GM20000 (cell line): Measurements from ENCODE around the gene ZNF268.

ENCODE experiments used
- DNase-seq: peaks from one replicate; pipeline ENCODE4 v3.0.0; 2012; ENCODE audit warnings: low spot score
- TF ChIP-seq, protein P1 (sequence below): IDR thresholded peaks from 2 replicates; pipeline ENCODE4 v1.5.1; 2012; ENCODE audit warnings: mild to moderate bottlenecking, control low read depth; ENCODE audit errors: extremely low read depth, missing control alignments

Gene ZNF268

DNA sequence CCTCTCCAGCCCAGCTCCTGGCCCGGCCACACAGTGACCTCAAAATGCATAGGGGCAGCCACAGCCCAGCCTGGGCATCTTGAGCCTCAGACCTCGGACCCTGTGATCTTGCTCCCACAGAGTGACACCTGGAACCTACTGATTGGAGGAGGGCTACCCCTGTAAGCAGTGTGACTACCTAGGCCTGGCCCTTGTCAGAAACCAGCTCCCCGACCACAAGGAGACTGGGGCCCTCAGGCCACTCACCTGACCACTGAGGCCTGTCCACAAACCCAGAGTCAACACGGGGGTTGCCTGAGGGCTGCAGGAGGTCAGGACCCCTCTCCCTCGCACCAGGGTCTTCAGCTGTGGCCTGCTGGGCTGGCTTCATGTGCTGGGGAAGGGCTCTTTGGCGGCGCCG is 45.4 kb downstream of the ZNF268 start:
- TF ChIP-seq, protein P1, sequence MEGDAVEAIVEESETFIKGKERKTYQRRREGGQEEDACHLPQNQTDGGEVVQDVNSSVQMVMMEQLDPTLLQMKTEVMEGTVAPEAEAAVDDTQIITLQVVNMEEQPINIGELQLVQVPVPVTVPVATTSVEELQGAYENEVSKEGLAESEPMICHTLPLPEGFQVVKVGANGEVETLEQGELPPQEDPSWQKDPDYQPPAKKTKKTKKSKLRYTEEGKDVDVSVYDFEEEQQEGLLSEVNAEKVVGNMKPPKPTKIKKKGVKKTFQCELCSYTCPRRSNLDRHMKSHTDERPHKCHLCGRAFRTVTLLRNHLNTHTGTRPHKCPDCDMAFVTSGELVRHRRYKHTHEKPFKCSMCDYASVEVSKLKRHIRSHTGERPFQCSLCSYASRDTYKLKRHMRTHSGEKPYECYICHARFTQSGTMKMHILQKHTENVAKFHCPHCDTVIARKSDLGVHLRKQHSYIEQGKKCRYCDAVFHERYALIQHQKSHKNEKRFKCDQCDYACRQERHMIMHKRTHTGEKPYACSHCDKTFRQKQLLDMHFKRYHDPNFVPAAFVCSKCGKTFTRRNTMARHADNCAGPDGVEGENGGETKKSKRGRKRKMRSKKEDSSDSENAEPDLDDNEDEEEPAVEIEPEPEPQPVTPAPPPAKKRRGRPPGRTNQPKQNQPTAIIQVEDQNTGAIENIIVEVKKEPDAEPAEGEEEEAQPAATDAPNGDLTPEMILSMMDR, result no peak
- no peak for DNase-seq

DNA sequence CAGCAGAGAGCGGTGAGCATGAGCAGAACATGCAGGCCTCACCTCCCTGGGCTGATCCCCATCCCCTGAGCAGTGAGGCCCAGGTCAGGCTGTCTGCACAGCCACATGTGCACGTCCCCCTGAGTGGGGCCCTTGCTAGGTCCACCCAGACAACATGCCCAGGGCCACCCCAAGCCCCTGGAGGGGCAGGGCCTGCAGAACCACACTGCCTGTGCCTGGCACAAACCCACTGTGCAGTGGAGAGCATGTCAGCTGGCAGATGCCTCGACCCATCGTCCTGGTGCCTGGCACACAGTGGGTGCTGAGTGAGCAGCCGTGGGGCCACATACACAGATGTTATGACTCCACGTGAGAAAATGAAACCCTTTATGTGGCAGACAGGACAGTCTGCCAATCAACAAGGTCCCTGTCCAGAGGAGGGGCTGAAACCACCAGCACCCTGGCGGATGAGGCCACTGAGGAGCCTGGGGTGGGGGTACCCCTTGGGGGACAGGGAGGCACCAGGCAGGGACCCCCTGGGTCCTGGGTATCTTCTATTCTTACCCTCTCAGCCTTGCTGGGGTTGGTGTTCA is 46.1 kb downstream of the ZNF268 start:
- TF ChIP-seq, protein P1, result no peak
- DNase-seq, result peak; percentile 2

DNA sequence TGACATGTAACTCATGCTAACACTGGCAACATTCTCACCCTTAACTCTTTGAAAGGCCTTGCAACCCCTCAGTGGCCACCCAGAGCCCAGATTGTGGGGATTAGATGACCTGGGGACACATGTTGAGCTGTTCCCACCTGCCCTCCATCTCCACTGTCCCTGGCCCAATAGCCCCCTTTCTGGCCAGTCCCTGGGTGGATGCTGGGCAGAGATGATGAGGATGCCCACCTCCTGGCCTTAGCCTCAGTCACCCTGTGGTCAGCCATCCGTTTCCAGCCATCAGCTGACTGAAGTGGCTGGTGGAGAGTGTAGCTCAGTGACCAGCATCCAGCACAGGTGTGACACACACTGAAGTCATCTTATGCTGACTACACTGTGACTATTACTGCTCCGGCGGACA is 49.7 kb downstream of the ZNF268 start:
- TF ChIP-seq, protein P1, result no peak
- DNase-seq, result no peak

DNA sequence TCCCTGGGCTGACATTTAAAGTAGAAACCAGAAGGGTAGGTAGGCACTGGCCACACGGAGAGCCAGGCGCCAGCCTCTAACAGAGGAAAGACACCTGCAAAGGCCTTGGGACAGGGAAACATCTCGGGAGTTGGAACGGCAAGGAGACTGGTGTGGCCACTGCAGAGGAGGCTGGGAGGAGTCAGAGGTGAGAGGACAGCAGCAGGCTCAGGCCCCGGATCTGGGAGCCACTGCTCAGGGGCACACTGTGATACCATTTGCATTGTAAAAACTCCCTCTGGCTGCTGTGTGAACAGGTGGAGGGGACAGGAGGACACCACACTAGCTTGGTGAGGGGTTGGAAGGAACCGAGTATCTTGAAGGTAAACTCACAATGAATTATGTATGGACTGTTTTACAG is 51.7 kb downstream of the ZNF268 start:
- TF ChIP-seq, protein P1, result no peak
- no peak for DNase-seq

DNA sequence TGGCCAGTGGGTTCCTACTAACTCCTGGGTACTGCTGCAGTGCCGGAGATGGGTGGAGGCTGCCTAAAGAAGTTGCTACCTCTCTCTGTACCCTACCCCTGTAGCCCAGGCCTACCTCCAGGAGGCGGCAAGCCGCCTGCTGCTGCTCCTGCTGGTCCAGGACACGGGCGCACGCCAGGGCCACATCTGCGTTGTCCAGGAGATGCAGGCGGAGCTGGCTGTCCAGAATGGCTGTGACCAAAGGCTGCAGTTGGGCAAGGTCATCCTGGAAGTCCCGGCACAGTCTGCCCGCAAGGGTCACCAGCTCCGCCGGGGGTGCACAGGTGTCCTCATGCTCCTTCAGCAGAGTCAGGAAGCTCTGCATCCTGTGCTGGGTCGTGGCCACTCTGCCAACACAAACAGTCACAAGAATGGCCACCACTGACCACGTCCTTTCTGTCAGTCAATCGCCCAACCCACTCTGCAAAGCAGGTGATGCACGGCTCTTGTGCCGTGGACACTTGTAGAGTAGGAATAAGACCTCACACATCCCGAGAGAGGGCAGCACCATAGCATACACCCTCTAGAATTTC is 52.8 kb downstream of the ZNF268 start:
- TF ChIP-seq, protein P1, result no peak
- DNase-seq, result no peak

DNA sequence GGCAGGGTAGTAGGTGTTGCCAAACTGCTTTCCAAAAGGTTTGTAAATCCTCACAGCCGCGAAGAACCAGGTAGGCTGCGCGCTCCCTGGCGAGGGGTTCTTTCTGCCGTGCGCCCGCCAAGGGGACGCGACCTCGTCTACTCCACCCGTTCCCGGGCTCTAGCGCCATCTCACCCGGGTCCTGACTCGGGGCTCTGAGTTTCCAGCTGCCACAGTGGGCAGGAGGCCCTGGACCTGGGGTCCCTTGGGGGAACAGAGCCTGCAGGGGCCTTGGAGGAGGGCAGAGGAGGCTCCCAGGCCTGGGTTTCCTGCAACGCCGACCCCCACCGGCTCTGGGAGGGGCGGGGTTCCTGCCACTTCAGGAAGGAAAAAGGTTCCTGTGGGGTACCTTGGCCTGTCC is 53.7 kb downstream of the ZNF268 start:
- no peak for DNase-seq
- TF ChIP-seq, protein P1, result no peak

DNA sequence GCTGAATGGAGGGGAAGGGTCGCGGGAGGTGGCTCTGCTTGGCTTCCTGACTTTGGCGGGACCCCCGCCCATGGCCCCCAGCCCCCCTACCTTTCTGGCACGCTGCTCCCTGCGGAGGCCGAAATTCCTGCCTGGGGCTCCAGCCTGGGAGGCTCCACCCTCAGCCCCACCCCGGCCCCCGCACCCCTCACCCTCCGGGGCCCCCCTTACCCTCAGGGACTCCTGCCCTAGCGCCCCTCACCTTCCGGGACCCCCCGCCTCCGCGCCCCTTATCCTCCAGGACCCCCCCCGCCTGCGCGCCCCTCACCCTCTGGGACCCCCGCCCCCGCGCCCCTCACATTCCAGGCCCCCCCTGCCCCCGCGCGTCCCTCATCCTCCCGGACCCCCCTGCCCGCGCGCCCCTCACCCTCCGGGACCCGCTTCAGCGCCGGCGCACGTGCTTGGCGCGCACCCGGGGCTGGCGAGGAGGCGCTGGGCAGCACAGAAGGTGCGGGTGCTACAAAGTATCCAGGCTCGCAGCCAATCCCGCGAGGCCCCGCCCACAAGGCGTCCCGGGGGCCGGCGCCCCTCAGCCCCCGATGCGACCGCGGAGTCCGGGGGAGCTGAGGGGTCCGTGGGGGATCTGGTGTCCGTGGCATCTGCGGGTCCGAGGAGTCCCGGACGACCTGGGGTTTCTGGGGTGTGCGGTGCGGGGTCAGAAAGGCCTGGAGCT is 54.3 kb downstream of the ZNF268 start, which contains the start of gene ANHX:
ANHX (minus strand) TSS at position 477 of the 712 bp plus-strand sequence. CDS start 1,521 bp downstream, outside the sequence.
- no peak for DNase-seq
- TF ChIP-seq, protein P1, result no peak
